PC-9 (cell line): Measurements from ENCODE around the gene EIF3I.
A peak's percentile ranks its signal among the peaks of the same experiment; 100 is the strongest.

Source experiments
- EZH2 ChIP-seq: fragments of 200-600 bp; sonication (generic); IDR thresholded peaks from 2 replicates; pipeline ENCODE4 v1.8.0; 2017; ENCODE audit warnings: antibody characterized with exemption, low read depth
- TF ChIP-seq, protein P1 (sequence below): fragments of 200-600 bp; sonication (generic); conservative IDR thresholded peaks from 2 replicates; pipeline ENCODE4 v1.6.1; 2017; ENCODE audit warnings: mixed run types, antibody characterized with exemption, mild to moderate bottlenecking, moderate library complexity

- TF ChIP-seq, protein P1, sequence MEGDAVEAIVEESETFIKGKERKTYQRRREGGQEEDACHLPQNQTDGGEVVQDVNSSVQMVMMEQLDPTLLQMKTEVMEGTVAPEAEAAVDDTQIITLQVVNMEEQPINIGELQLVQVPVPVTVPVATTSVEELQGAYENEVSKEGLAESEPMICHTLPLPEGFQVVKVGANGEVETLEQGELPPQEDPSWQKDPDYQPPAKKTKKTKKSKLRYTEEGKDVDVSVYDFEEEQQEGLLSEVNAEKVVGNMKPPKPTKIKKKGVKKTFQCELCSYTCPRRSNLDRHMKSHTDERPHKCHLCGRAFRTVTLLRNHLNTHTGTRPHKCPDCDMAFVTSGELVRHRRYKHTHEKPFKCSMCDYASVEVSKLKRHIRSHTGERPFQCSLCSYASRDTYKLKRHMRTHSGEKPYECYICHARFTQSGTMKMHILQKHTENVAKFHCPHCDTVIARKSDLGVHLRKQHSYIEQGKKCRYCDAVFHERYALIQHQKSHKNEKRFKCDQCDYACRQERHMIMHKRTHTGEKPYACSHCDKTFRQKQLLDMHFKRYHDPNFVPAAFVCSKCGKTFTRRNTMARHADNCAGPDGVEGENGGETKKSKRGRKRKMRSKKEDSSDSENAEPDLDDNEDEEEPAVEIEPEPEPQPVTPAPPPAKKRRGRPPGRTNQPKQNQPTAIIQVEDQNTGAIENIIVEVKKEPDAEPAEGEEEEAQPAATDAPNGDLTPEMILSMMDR: peak; percentile 53
- no peak for TF ChIP-seq EZH2
Measured at GRCh38 chr1:32273391-32274208, 51.4 kb downstream of the EIF3I start.
